Measurements from ENCODE around the gene CYP4F12.

GRCh38 chr19:15628236-15629002 is 44.5 kb upstream of the CYP4F12 start:
- no peak for TF ChIP-seq POLR2AphosphoS5 (IDR thresholded peaks at IDR 0.05; ENCODE audit: low read depth, low read length)
- no peak for TF ChIP-seq TAF1 (IDR thresholded peaks at IDR 0.05; ENCODE audit: borderline replicate concordance, low read depth, low read length)
- no peak for TF ChIP-seq POLR2A (IDR thresholded peaks at IDR 0.05; ENCODE audit: low read depth, low read length)

Measured in GM12892 (cell line).